KMS-11 (cell line): ENCODE results near the gene HSPA4L.

ENCODE experiments used
- H2AFZ ChIP-seq: fragments of 200-600 bp; sonication (generic); 2 replicates; pipeline ENCODE4 v1.6.1; 2016; ENCODE audit warnings: antibody characterized with exemption, mixed run types, low read depth
- H3K27ac ChIP-seq: fragments of 200-600 bp; sonication (generic); 2 replicates; pipeline ENCODE4 v1.6.1; 2016; ENCODE audit warnings: mild to moderate bottlenecking, mixed run types
- H3K27me3 ChIP-seq: fragments of 200-600 bp; sonication (generic); 2 replicates; pipeline ENCODE4 v1.6.1; 2017; ENCODE audit warnings: mild to moderate bottlenecking, low read depth, mixed run types, moderate library complexity; ENCODE audit not compliant: insufficient read depth
- H3K36me3 ChIP-seq: fragments of 200-600 bp; sonication (generic); 2 replicates; pipeline ENCODE4 v1.6.1; 2017; ENCODE audit warnings: mild to moderate bottlenecking, mixed run types; ENCODE audit not compliant: insufficient read depth
- H3K4me1 ChIP-seq: fragments of 200-600 bp; sonication (generic); 2 replicates; pipeline ENCODE4 v1.6.1; 2016; ENCODE audit warnings: mild to moderate bottlenecking, low read depth, mixed run types; ENCODE audit not compliant: poor library complexity, severe bottlenecking
- H3K4me2 ChIP-seq: fragments of 200-600 bp; sonication (generic); 2 replicates; pipeline ENCODE4 v1.7.0; 2016; ENCODE audit warnings: mild to moderate bottlenecking, mixed run types
- H3K4me3 ChIP-seq: fragments of 200-600 bp; sonication (generic); IDR thresholded peaks from 2 replicates; pipeline ENCODE4 v1.6.1; 2017; ENCODE audit warnings: low read depth, low read length, mixed read lengths; ENCODE audit not compliant: insufficient read depth
- H3K79me2 ChIP-seq: fragments of 200-600 bp; sonication (generic); 2 replicates; pipeline ENCODE4 v1.6.1; 2016; ENCODE audit warnings: low read depth, mixed run types; ENCODE audit not compliant: insufficient read depth
- H3K9ac ChIP-seq: fragments of 200-600 bp; sonication (generic); 2 replicates; pipeline ENCODE4 v1.6.1; 2016; ENCODE audit warnings: mild to moderate bottlenecking, mixed run types
- H4K20me1 ChIP-seq: fragments of 200-600 bp; sonication (generic); 2 replicates; pipeline ENCODE4 v1.6.1; 2016; ENCODE audit warnings: mild to moderate bottlenecking, mixed run types; ENCODE audit not compliant: insufficient read depth
- TF ChIP-seq, protein P1 (sequence below): fragments of 200-600 bp; sonication (generic); conservative IDR thresholded peaks from 2 replicates; pipeline ENCODE4 v1.6.1; 2017; ENCODE audit warnings: low read depth, mild to moderate bottlenecking, antibody characterized with exemption, low read length, moderate library complexity, mixed read lengths

Gene HSPA4L

GRCh38 chr4:127852661-127853060 is 70.5 kb downstream of the HSPA4L start:
- Histone ChIP-seq H3K9ac (no peak overlapping the region), H3K27ac (no peak overlapping the region), H3K79me2 (no peaks in the 10 kb centered on the region), H3K36me3 (no peaks in the 10 kb centered on the region), H3K4me3 (no peak overlapping the region), H3K4me2 (no peak overlapping the region), H3K27me3 (no peaks in the 10 kb centered on the region), H3K4me1 (peaks cover 16% of the 10 kb centered on the region), H4K20me1 (no peaks in the 10 kb centered on the region), H2AFZ (no peak overlapping the region)
- TF ChIP-seq, protein P1, sequence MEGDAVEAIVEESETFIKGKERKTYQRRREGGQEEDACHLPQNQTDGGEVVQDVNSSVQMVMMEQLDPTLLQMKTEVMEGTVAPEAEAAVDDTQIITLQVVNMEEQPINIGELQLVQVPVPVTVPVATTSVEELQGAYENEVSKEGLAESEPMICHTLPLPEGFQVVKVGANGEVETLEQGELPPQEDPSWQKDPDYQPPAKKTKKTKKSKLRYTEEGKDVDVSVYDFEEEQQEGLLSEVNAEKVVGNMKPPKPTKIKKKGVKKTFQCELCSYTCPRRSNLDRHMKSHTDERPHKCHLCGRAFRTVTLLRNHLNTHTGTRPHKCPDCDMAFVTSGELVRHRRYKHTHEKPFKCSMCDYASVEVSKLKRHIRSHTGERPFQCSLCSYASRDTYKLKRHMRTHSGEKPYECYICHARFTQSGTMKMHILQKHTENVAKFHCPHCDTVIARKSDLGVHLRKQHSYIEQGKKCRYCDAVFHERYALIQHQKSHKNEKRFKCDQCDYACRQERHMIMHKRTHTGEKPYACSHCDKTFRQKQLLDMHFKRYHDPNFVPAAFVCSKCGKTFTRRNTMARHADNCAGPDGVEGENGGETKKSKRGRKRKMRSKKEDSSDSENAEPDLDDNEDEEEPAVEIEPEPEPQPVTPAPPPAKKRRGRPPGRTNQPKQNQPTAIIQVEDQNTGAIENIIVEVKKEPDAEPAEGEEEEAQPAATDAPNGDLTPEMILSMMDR, result no peak

GRCh38 chr4:127856196-127856812 is 74.2 kb downstream of the HSPA4L start:
- TF ChIP-seq, protein P1, result no peak
- no peaks in the 10 kb centered on the region for H3K27me3 ChIP-seq
- no peaks in the 10 kb centered on the region for H3K79me2 ChIP-seq
- no peak overlapping the region for H2AFZ ChIP-seq
- H3K36me3 ChIP-seq, result no peaks in the 10 kb centered on the region
- H3K4me1 ChIP-seq, result peaks cover 16% of the 10 kb centered on the region
- no peak overlapping the region for H3K9ac ChIP-seq
- H3K4me2 ChIP-seq, result no peak overlapping the region
- H4K20me1 ChIP-seq, result no peaks in the 10 kb centered on the region
- no peak overlapping the region for H3K27ac ChIP-seq
- H3K4me3 ChIP-seq, result no peak overlapping the region

GRCh38 chr4:127856813-127857447 is 74.8 kb downstream of the HSPA4L start:
- Histone ChIP-seq H3K9ac (no peak overlapping the region), H4K20me1 (no peaks in the 10 kb centered on the region), H3K27ac (no peak overlapping the region), H3K36me3 (no peaks in the 10 kb centered on the region), H2AFZ (no peak overlapping the region), H3K27me3 (no peaks in the 10 kb centered on the region), H3K4me3 (no peak overlapping the region), H3K4me1 (peaks cover 16% of the 10 kb centered on the region), H3K4me2 (no peak overlapping the region), H3K79me2 (no peaks in the 10 kb centered on the region)
- TF ChIP-seq, protein P1, result no peak

GRCh38 chr4:127857641-127858040 is 75.5 kb downstream of the HSPA4L start:
- Histone ChIP-seq H3K79me2 (no peaks in the 10 kb centered on the region), H2AFZ (no peak overlapping the region), H3K9ac (no peak overlapping the region), H3K4me3 (no peak overlapping the region), H3K36me3 (no peaks in the 10 kb centered on the region), H3K27ac (no peak overlapping the region), H4K20me1 (no peaks in the 10 kb centered on the region), H3K4me2 (no peak overlapping the region), H3K27me3 (no peaks in the 10 kb centered on the region), H3K4me1 (peaks cover 16% of the 10 kb centered on the region)
- TF ChIP-seq, protein P1, result no peak
